ENCODE measurements around the gene PRKCD.

PRKCD gene

DNA sequence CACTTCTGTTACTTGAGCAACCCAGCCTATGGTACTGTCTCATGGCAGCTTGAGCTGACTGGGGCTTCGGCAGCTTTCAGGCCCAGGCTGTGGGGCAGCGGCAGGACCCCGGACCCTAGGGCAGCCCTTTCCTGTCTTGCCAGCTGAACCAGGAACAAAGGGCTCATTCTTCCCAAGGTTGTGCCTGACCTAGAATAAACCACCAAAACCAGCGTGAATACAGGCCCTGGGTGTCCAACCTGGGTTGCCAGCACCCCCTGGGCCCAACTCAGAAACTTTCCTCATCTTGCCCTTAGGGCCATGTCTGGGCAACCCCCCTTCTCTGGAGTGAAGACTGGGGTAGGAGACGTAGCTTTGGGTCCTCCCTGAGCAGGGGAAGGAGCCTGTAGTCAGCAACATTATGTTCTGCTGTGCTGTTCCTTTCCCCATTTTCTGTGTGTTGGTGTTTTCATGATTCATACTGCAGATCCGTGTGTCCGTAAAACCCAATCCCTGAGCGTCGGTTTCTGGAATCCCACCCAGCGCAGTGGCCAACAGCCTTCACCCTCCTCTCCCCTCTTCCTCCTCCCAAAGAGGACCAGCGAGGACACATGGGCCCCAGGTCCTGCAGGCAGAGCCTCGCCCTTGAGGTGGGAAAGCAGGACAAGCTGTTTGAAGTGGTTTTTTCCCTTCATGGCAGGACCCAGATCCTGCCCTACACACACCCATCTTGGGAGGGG lies 61.3 kb downstream of the PRKCD start:
- TF ChIP-seq, protein P1, sequence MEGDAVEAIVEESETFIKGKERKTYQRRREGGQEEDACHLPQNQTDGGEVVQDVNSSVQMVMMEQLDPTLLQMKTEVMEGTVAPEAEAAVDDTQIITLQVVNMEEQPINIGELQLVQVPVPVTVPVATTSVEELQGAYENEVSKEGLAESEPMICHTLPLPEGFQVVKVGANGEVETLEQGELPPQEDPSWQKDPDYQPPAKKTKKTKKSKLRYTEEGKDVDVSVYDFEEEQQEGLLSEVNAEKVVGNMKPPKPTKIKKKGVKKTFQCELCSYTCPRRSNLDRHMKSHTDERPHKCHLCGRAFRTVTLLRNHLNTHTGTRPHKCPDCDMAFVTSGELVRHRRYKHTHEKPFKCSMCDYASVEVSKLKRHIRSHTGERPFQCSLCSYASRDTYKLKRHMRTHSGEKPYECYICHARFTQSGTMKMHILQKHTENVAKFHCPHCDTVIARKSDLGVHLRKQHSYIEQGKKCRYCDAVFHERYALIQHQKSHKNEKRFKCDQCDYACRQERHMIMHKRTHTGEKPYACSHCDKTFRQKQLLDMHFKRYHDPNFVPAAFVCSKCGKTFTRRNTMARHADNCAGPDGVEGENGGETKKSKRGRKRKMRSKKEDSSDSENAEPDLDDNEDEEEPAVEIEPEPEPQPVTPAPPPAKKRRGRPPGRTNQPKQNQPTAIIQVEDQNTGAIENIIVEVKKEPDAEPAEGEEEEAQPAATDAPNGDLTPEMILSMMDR (IDR thresholded peaks at IDR 0.05; ENCODE audit: low read depth, low read length): no peak
- no peak overlapping the region for H3K4me3 ChIP-seq (ENCODE audit: low read depth, low read length)

DNA sequence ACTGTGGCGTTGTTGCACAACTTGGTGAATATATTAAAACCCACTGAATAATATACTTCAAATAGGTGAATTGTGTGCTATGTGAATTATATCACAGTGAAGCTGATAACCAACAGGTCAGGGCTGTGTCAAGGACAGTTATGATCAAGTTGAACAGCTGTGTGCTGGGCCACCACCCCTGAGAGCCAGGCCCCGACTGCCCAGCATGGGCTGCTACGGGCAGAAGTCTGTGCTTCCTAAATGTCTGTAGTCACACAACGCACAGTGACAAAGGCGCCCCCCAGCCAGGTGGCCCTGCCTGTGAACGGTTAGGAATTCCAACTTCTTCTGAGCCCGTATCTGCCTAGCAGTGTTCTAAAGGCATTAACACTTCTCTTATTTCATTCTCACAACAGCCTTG lies 62.0 kb downstream of the PRKCD start:
- no peak overlapping the region for H3K4me3 ChIP-seq (ENCODE audit: low read depth, low read length)
- TF ChIP-seq, protein P1 (IDR thresholded peaks at IDR 0.05; ENCODE audit: low read depth, low read length): no peak

DNA sequence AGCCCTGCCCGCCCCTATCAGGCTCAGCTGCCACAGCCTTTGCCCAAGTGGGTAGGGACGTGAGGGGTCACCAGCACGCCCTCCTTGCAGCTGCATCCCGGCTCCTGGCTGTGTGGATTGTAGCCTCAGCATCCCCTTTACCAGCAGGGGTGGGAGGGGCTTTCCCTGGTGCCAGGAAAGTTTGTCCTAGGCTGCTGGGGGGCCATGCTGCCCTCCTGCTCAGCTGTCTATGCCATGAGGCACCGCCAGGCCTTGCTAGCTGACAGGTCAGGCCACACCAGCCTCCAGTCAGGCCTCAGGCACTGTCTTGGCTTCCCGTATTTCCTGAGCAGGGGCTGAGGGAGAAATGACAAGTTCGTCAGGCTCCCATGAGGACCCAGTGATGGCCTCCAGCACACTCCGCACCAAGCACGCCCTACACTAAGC lies 62.5 kb downstream of the PRKCD start:
- TF ChIP-seq, protein P1 (IDR thresholded peaks at IDR 0.05; ENCODE audit: low read depth, low read length): no peak
- H3K4me3 ChIP-seq (ENCODE audit: low read depth, low read length): no peak overlapping the region

DNA sequence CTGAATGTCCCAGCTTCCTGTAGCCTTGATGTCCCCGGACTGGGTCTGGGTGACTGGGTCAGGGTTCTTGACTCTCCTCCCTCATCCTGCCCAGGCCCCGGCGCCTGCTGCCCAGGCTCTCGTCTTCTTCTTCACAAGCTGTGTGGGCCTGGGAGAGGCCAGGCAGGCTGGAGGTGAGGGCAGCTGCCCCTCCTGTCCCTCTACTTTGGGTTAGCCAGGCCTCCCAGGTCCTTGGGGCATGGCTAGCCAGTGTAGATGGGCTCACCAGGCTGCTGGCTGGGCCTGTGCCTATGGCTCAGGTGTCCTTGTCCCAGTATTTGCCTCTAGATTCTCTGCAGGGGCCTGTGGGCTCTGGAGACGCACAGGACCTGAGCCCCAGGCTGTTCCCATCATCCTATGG lies 63.0 kb downstream of the PRKCD start:
- H3K4me3 ChIP-seq (ENCODE audit: low read depth, low read length): no peak overlapping the region
- TF ChIP-seq, protein P1 (IDR thresholded peaks at IDR 0.05; ENCODE audit: low read depth, low read length): no peak

DNA sequence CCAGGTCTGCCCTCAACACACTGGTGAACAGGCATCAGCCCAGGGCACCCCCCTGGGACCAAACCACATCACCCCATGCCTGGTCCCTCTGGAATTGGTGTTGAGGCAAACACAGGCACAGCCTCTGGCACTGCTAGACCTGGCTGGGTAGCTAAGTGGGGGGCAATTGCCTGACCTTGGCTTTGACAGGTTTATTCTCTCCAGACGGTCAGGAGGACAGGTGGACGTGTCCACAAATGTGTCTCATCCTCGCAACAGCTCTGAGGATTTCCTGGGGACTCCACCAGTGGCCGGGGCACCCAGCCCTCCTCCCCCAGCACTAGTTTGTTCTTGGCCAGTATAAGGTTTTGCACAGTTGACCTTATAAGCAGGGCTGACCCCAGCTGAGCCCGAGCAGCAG lies 63.5 kb downstream of the PRKCD start:
- no peak overlapping the region for H3K4me3 ChIP-seq (ENCODE audit: low read depth, low read length)
- TF ChIP-seq, protein P1 (IDR thresholded peaks at IDR 0.05; ENCODE audit: low read depth, low read length): no peak

DNA sequence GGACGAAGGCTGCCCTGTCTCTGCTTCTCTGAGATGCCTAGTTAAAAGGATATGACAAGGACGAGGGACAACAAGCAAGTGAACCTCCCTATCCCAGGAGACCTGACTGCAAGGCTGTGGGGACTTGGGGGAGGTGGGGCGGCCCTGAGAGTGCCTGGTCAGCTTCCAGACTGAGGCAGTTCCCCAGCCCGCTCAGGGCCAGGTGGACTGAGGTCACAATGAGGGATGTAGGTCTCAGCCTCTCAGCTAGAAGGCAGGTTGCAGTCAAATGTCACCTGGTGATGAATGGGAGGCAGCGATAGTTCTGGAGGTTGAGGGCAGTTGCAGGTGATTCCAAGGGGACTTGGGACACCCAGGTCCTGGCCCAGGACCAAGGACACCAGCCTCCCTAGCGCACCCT lies 64.2 kb downstream of the PRKCD start:
- TF ChIP-seq, protein P1 (IDR thresholded peaks at IDR 0.05; ENCODE audit: low read depth, low read length): no peak
- no peak overlapping the region for H3K4me3 ChIP-seq (ENCODE audit: low read depth, low read length)

DNA sequence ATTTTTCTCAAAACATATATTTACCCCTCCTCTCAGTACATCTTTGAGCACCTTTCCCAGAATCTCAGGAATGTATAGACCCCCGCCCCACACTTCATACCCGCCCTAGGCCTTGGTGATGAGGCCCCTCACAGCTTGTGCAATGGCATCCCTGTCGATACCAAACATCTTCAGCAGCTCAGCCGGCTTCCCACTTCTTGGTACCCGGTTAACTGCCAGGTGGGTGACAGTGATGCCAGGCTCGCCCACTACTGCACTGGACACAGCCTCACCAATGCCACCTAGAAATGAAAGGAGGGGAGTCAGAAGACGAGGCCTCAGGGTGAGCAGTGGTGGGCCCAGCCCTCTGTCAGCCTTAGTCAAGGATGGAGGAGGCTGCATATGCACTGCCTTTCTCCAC lies 64.6 kb downstream of the PRKCD start:
- TF ChIP-seq, protein P1 (IDR thresholded peaks at IDR 0.05; ENCODE audit: low read depth, low read length): no peak
- no peak overlapping the region for H3K4me3 ChIP-seq (ENCODE audit: low read depth, low read length)

Data from WI38 (cell line).